ENCODE results near the gene MAP3K15.
"Not testable (repeated sequence)": the region's sequence is repeated elsewhere in the genome, so short reads cannot be mapped to it uniquely, and the experiment has no call there.

MAP3K15 gene

GRCh38 chrX:19517965-19518364 is 2.7 kb upstream of the MAP3K15 start:
- DNase-seq, result no peak

GRCh38 chrX:19515615-19516105 is 352 bp upstream of the MAP3K15 start:
- DNase-seq, result no peak

DNA sequence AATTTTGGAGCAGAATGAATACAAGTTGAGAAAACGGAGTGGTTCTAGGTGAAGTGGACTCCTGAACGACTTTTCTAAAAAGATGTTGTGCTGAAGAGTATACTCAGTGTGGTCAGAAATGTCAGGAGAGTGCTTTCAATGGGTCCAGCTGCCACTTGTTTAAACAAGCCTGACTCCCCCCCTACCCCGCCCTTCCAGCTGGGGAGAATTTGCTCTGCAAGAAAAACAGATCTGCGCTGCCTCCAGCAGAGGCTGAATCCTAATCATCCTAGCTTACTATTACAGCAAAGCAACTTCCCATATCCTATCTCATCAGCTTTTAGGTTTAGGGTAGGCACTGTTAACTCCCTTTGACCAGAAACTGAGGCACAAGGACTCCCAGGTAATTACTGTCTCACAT is 1.9 kb downstream of the MAP3K15 start:
- DNase-seq, result no peak

DNA sequence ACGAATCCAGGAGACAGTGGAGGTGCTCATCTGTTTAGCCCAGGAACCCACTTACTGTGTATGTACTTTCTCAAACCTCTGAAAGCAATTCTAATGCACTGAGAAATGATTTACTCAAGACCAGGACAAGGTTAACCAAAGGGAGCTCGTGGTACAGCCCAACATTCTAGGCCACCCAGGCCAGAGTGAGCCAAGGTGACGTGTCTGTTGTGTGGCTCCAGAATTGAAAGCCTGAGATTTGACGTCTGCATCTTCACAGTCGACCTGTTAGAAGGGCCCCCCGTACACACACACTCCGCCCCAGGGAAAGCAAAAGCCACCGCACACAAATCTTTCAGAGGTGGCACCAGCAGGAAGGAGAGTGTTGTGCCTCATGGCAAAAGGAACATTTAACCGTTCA is 2.3 kb downstream of the MAP3K15 start:
- DNase-seq, result no peak

DNA sequence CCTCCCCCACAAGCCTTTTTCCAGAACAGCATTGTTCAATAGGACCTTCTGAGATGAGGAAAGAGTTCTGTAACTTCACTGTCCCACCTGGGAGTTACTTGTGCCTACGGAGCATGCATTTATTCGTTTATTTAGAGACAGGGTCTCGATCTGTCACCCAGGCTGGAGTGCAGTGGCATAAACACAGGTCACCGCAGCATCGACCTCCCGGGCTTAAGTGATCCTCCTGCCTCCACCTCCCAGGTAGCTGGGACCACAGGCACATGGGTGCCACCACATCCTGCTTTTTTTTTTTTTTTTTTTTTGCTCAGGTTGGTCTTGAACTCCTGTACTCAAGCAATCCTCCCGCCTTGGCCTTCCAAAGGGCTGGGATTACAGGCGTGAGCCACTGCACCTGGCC is 2.9 kb downstream of the MAP3K15 start:
- no peak for DNase-seq

DNA sequence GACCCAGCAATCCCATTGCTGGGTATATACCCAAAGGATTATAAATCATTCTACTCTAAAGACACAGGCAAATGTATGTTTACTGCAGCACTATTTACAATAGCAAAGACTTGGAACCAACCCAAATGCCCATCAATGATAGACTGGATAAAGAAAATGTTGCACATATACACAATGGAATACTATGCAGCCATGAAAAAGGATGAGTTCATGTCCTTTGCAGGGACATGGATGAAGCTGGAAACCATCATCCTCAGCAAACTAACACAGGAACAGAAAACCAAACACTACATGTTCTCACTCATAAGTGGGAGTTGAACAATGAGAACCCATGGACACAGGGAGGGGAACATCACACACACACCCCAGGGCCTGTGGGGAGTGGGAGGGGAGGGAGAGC is 3.5 kb downstream of the MAP3K15 start:
- DNase-seq, result not testable (repeated sequence)

DNA sequence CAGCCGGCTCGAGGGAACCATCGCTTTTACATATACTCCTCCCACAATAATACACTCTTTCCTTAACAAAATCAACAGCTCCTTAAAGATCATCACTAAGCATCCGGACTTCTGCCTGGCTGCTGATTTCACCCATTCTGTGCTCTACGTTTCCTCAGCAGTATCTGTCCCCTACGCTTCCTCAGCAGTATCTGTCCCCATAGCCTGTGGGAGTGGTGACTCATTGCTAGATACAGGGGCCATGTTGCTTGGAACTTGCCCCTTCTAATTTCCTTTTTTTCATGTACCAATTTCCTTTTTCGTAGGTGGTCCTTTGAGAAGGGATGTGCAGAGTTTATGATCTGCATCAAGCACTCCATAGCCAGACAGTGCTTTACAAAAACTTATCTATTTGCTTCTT is 18.6 kb downstream of the MAP3K15 start:
- no peak for DNase-seq

DNA sequence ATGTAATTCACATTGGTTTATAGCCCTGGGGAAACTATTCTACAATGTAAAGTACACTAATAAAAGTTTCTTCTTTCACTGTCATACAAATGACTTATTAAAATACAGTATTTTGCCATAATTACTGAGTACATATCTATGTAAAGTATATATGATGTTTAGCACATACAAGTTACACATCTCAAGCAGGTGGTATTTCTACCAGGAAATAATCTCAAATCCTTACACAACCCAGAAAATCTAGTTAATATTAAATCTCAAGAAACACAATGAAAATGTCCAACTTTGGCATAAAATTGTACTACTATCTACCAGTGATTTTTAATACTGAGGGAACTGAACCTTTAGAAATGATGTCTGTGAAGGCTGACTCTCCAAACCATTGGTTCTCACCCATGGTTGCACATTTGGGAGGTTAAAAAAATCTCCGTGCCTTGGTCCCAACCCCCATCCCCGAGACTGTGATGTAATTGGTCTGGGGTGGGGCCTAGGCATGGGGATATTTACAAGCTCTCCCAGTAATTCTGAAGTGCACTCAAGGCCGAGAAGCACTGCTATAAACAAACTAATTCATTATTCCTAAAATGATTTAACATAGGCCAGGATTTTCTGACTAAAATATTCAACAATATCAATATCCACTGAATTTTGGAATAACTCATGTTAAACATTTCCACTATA is 27.6 kb downstream of the MAP3K15 start:
- no peak for DNase-seq

- no peak for DNase-seq
Measured at GRCh38 chrX:19479458-19479857, 35.9 kb downstream of the MAP3K15 start.

DNA sequence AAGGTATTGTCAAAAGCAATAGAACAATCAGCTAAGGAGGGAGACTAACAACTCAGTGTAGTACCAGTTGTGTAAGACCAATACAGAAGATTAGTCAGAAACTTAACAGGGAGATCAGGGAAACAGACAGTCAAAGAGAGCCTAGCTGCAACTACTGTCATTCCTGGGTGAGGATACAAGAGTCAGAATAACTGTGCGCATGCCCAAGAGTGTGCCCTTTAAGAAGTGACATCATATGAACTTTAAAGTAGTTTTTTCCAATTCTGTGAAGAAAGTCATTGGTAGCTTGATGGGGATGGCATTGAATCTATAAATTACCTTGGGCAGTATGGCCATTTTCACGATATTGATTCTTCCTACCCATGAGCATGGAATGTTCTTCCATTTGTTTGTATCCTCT is 46.9 kb downstream of the MAP3K15 start:
- DNase-seq, result not testable (repeated sequence)

DNA sequence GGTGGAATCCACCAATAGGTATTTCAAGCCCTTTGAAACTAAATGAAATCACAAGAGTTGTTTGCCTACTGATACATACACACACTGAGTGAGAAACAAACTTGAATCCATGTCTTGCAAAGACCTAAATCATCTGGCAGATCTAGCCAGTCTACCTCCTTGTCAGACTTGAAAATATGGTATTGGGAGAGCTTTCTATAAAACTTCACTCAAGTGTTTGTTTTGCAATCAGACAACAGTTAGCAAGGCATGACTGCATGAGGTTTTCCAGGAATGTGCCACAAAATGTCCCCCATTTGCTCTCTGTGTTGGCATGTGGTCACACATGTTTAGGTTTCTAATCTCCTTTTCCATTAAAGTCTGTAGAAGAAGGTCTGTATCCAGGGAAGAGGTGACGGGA is 52.4 kb downstream of the MAP3K15 start:
- no peak for DNase-seq

GRCh38 chrX:19462231-19462630 is 53.1 kb downstream of the MAP3K15 start:
- no peak for DNase-seq

- DNase-seq, result no peak
Measured at GRCh38 chrX:19457662-19458061, 57.6 kb downstream of the MAP3K15 start.

- DNase-seq, result no peak
Measured at GRCh38 chrX:19448077-19448476, 67.2 kb downstream of the MAP3K15 start.

GRCh38 chrX:19446397-19446796 is 68.9 kb downstream of the MAP3K15 start:
- DNase-seq, result no peak

DNA sequence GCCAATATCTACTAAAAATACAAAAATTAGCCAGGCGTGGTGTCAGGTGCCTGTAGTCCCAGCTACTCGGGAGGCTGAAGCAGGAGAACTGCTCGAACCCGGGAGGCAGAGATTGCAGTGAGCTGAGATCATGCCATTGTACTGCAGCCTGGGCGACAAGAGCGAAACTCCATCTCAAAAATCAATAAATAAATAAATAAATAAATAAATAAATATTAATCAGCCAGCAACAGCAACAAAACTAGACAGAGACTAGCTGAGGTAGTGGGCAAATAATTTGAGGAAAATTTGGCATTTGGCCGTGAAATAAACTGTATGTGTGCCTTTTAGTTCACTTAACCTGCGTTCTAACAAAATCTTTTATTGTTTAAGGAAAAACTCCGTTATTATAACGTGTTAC is 69.5 kb downstream of the MAP3K15 start:
- not testable (repeated sequence) for DNase-seq

DNA sequence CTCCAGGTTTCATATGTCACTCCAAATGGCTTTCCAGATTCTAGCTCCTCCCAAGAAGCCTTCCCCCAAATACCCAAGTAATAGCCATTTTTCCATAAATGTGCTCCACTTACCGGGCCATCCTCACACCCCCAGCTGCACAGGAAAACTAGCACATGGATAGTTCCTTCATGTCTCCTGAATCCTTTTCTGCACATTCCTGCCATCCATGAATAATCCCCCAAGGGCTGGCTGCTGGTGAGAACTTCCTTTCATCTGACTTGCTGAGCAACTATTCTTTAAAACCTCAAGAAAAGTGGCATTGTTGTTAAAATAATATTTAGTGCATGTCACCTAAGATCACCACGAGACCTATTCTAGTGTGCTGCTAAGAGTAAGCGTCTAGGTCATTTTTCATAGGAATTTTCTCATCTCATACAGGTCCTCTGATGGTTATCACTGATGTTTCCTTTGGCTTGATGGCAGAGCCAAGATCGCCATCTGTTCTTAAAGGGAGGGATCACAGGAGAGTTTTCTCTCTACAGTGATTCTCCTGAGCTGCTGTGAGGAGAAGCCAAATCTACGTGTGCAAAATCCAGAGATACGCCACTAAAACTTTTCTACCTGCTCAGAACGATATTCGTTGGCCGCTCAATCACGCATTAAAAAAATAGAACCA is 71.3 kb downstream of the MAP3K15 start:
- DNase-seq, result no peak

DNA sequence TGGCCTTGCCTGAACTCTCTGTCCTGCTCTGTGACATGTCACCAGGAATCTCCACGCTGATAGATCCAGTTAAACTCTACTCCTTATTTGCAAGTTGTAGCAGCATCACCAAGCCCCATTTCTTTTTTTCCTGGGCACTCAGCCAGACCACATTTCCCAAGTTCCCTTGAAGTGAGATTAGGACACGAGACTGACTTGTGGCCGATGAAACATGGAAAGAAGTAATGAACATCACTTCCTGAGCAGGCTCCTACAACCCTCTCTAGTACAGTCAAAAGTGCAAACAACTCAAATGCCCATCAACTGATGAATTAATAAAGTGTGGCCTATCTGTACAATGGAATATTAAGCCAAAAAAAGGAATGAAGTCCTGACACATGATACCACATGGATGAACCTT is 74.6 kb downstream of the MAP3K15 start:
- no peak for DNase-seq

DNA sequence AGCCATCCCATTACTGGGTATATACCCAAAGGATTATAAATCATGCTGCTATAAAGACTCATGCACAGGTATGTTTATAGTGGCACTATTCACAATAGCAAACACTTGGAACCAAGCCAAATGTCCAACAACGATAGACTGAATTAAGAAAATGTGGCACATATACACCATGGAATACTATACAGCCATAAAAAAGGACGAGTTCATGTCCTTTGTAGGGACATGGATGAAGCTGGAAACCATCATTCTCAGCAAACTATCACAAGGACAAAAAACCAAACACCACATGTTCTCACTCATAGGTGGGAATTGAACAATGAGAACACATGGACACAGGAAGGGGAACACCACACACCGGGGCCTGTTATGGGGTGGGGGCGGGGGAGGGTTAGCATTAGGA is 92.6 kb downstream of the MAP3K15 start:
- not testable (repeated sequence) for DNase-seq

DNA sequence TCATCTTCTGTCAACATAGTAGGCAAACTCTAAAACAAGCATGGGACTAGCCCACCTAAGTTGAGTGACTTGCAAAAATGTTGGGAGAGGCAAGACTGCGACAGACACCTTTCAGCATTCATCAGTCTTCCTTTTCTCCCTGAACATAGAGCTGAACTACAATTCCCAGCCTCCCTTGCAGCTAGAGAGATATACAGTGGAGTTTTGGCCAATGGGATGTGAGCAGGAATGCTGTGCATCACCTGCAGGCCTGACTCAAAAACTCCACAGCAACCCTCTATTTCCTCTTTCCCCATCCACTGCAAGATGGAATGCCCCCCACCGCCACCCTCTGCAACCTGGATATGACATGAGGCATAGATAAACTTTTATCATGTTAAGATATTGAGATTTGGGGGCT is 105.0 kb downstream of the MAP3K15 start:
- DNase-seq, result no peak

GRCh38 chrX:19403696-19404095 is 111.6 kb downstream of the MAP3K15 start:
- no peak for DNase-seq

DNA sequence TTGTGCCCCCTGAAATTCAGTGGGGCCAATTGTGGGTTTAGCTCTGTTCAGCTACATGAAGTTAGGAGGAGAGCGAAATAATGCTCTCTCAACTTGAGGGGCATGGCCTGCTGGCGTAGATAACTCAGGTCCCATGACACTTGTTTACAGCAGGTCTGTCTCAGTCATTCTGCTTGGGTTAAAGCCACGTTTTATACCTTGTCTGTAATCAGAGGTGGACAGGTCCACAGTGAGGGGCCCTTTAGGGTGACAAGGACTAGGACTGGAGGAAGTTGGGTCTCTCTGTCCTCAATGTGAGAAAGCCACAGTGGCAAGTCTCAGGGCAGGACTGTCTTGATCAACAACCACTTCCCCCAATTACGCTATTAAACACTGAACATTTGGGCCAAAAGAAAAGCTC is 122.6 kb downstream of the MAP3K15 start:
- no peak for DNase-seq

DNA sequence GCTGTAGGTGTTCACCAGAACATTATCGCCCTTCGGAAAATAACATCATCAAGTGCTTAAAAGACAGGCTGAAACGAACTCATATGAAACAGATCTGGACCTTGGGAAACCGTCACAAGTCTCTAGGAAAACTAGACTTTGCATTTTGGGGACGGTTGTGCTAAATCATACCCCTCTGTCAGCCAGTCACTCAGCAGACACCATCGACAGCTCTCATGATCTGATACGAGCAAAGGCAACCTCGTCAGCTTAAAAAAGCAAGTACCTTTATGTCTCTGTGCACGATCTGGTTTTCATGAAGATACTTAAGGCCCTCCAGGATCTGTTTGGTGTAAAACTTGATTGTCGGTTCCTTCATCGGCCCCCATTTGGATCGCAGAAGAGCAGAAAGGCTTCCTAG is 123.2 kb downstream of the MAP3K15 start:
- no peak for DNase-seq

GRCh38 chrX:19389227-19389845 is 126.0 kb downstream of the MAP3K15 start:
- no peak for DNase-seq

Data from effector CD4-positive, alpha-beta T cell (primary cell).